GM21717 (cell line): ENCODE data around the gene CHAC1.
"Not testable (repeated sequence)": the region's sequence is repeated elsewhere in the genome, so short reads cannot be mapped to it uniquely, and the experiment has no call there.

ENCODE experiments used
- ATAC-seq: cut with Tn5 transposase; IDR thresholded peaks from one replicate; pipeline ENCODE4 v1.9.1; 2021; ENCODE audit warnings: mild to moderate bottlenecking, moderate library complexity; ENCODE audit not compliant: unreplicated experiment

The CHAC1 gene

GRCh38 chr15:40936709-40937666 is 16.3 kb upstream of the CHAC1 start:
- no peak for ATAC-seq

- ATAC-seq: no peak
Observed at GRCh38 chr15:40937762-40938535, 15.3 kb upstream of the CHAC1 start.

- no peak for ATAC-seq
Observed at GRCh38 chr15:40938536-40938870, 14.8 kb upstream of the CHAC1 start.

GRCh38 chr15:40940296-40940801 is 12.9 kb upstream of the CHAC1 start:
- ATAC-seq: no peak

GRCh38 chr15:40941068-40941527 is 12.2 kb upstream of the CHAC1 start:
- ATAC-seq: no peak

GRCh38 chr15:40941528-40942336 is 11.5 kb upstream of the CHAC1 start:
- peak; percentile 45 for ATAC-seq

GRCh38 chr15:40942337-40942854 is 10.9 kb upstream of the CHAC1 start:
- ATAC-seq: no peak

- ATAC-seq: no peak
Observed at GRCh38 chr15:40942878-40943277, 10.4 kb upstream of the CHAC1 start.

GRCh38 chr15:40943764-40944365 is 9.4 kb upstream of the CHAC1 start:
- no peak for ATAC-seq

GRCh38 chr15:40944510-40945296 is 8.6 kb upstream of the CHAC1 start:
- ATAC-seq: no peak

GRCh38 chr15:40948706-40949473 is 4.4 kb upstream of the CHAC1 start:
- no peak for ATAC-seq

- ATAC-seq: no peak
Observed at GRCh38 chr15:40949756-40950207, 3.5 kb upstream of the CHAC1 start.

GRCh38 chr15:40951764-40952163 is 1.5 kb upstream of the CHAC1 start:
- no peak for ATAC-seq

GRCh38 chr15:40952301-40952900 is 870 bp upstream of the CHAC1 start:
- ATAC-seq: peak; percentile 17

- no peak for ATAC-seq
Observed at GRCh38 chr15:40953713-40954074, 423 bp downstream of the CHAC1 start.

- not testable (repeated sequence) for ATAC-seq
Observed at GRCh38 chr15:40954158-40954848, 1.0 kb downstream of the CHAC1 start.

GRCh38 chr15:40955141-40955903 is 2.1 kb downstream of the CHAC1 start:
- ATAC-seq: no peak
